PC-3 (cell line): ENCODE data around the gene CENPO. TPM values are rescaled to one million over a fixed set of nuclear protein-coding genes. Genes with fewer than 3 reads are reported as not detected.

Experiments used
- total RNA-seq: library from RNA; depleted of rRNA; stranded (reverse); fragments of >200 nt; gene quantifications from 2 replicates; pipeline ENCODE4 v1.2.3, GENCODE V29; 2014; rRNA removed

Gene CENPO
- total RNA-seq, 1 experiment from 2014 or later = 41.4 TPM

Other genes starting within 250 kb of the CENPO start
- gene PTRHD1, start within 50 bp of the CENPO start, total RNA-seq = 35.8 and 68.6 TPM in 2 replicates
- gene ADCY3, start 126.8 kb downstream of the CENPO start, total RNA-seq = 52.0 and 70.3 TPM in 2 replicates
- gene DNAJC27, start 178.5 kb downstream of the CENPO start, total RNA-seq = 2.0 and 3.1 TPM in 2 replicates
- gene EFR3B, start 248.7 kb downstream of the CENPO start, total RNA-seq = 4.6 and 7.9 TPM in 2 replicates